ENCODE results near the gene PUSL1. TPM values are rescaled to one million over a fixed set of nuclear protein-coding genes. Genes with fewer than 3 reads are reported as not detected.

PUSL1 gene
- total and polyA plus RNA-seq, 2 of the 4 experiments (the other 2 are of a cell fraction), result 10.9 to 33.0 TPM

- in situ Hi-C loops (cut with MboI; ENCODE audit: low sequenced_read_pairs) (no loop called here), dilution Hi-C loops (cut with HindIII; ENCODE audit: low sequenced_read_pairs, unreplicated experiment) (no loop called here), intact Hi-C loops (cut with micrococcal nuclease) (no loop called here)
- peaks cover 0 to 59% of the 10 kb centered on the region in 2 experiments for H3K79me1 ChIP-seq (ENCODE audit: low read depth in 1 of 2, low read length in 2 of 2)
- H4K91ac ChIP-seq (ENCODE audit: insufficient read depth, low read depth, low read length), result peak overlapping the region; percentile 75; the same call in 1 of the 2 replicates
- peak overlapping the region; percentile 82 for H2AK5ac ChIP-seq (ENCODE audit: low read depth, low read length)
- H2BK20ac ChIP-seq (ENCODE audit: low read depth, low read length), result no peak overlapping the region
- H3K27me3 ChIP-seq (ENCODE audit: control insufficient read depth, insufficient read depth, low read length), result no peaks in the 10 kb centered on the region
- ChIA-PET CTCF (no interaction called here), POLR2A (ENCODE audit: unreplicated experiment) (no interaction called here)
- H3K9me1 ChIP-seq (ENCODE audit: insufficient read depth, low read length), result peaks cover 2% of the 10 kb centered on the region
- H2BK5ac ChIP-seq (ENCODE audit: low read depth, low read length, poor library complexity, severe bottlenecking), result peak overlapping the region; percentile 69
- TF ChIP-seq RCOR1 (IDR thresholded peaks at IDR 0.05; ENCODE audit: insufficient replicate concordance, low read length) (no peak), POLR2A (IDR thresholded peaks at IDR 0.05; ENCODE audit: low read depth, low read length) (no peak), MXI1 (IDR thresholded peaks at IDR 0.05; ENCODE audit: borderline replicate concordance, low read depth, low read length) (no peak), CEBPB (IDR thresholded peaks at IDR 0.05; ENCODE audit: low read depth, low read length) (no peak), BHLHE40 (IDR thresholded peaks at IDR 0.05; ENCODE audit: low read depth, low read length) (no peak), MAFK (IDR thresholded peaks at IDR 0.05; ENCODE audit: low read depth, low read length) (no peak), FOS (IDR thresholded peaks at IDR 0.05; ENCODE audit: low read depth, low read length) (no peak), NFE2L2 (IDR thresholded peaks at IDR 0.05; ENCODE audit: low read depth, low read length) (no peak), CTCF (conservative IDR thresholded peaks at IDR 0.05; ENCODE audit: low read depth, low read length) (no peak), MAZ (IDR thresholded peaks at IDR 0.05; ENCODE audit: borderline replicate concordance, low read depth, low read length) (no peak), ELK1 (IDR thresholded peaks at IDR 0.05; ENCODE audit: borderline replicate concordance, low read depth, low read length) (no peak)
- no peak overlapping the region for H2BK120ac ChIP-seq (ENCODE audit: low read depth, low read length)
- peak overlapping the region; percentile 96 for H2AK9ac ChIP-seq (replicated peaks; ENCODE audit: low read depth, low read length, poor library complexity)
- H3K4me2 ChIP-seq (ENCODE audit: low read depth, low read length), result peak overlapping the region; percentile 55; the same call in 1 of the 2 replicates
- no peak overlapping the region for H2BK15ac ChIP-seq (ENCODE audit: low read depth, low read length)
- H3K14ac ChIP-seq (replicated peaks; ENCODE audit: low read depth, low read length), result peak overlapping the region; percentile 45; the same call in 1 of the 2 replicates
- no peak overlapping the region for H3K18ac ChIP-seq (ENCODE audit: low read depth, low read length)
- peaks cover 20% of the 10 kb centered on the region for H3K36me3 ChIP-seq (ENCODE audit: control insufficient read depth, insufficient read depth, low read length)
- peaks cover 53% of the 10 kb centered on the region for H4K20me1 ChIP-seq (ENCODE audit: insufficient read depth, low read length)
- H3K23ac ChIP-seq (ENCODE audit: low read depth, low read length), result peak overlapping the region; percentile 51; the same call in 1 of the 2 replicates
- peaks cover 9% of the 10 kb centered on the region; the same call in 1 of the 2 replicates for H3K4me1 ChIP-seq (ENCODE audit: control insufficient read depth, insufficient read depth, low read length)
- 0% methylated on average over 18 of the region's 41 CpGs; no CpG with 5 or more reads in 1 of the 2 experiments for WGBS, 2 experiments (ENCODE audit: extremely low coverage in 2 of 2, insufficient read length in 1 of 2)
- H3K4ac ChIP-seq (ENCODE audit: low read depth, low read length), result peak overlapping the region; percentile 70
- H3K9ac ChIP-seq (ENCODE audit: low read depth, low read length), result peak overlapping the region; percentile 90
- BruUV-seq (replicated peaks), result no TSS peak
- ATAC-seq (ENCODE audit: low read depth) (peak; percentile 43; the same call in 1 of the 2 replicates), DNase-seq (no peak)
- H3K4me3 ChIP-seq (ENCODE audit: insufficient read depth, low read depth, low read length), result peak overlapping the region; percentile 99
- no peaks in the 10 kb centered on the region for H3K9me3 ChIP-seq (ENCODE audit: control insufficient read depth, insufficient read depth, low read length)
- H4K8ac ChIP-seq (ENCODE audit: low read depth in 2 of 2, low read length in 2 of 2), result peak overlapping the region; percentile 74 to 88; a peak in 3 of 4 replicates
- peak overlapping the region; percentile 42; the same call in 1 of the 2 replicates for H4K5ac ChIP-seq (ENCODE audit: low read depth, low read length)
- peak overlapping the region; percentile 75 for H3K27ac ChIP-seq (ENCODE audit: insufficient read depth, low read length)
- no peak overlapping the region for H3K56ac ChIP-seq (ENCODE audit: extremely low read depth, insufficient read depth, low read length)
- peak overlapping the region; percentile 96 for H2AFZ ChIP-seq (replicated peaks; ENCODE audit: low read length, poor library complexity)
Measured at GRCh38 chr1:1324084-1324523, 15.7 kb downstream of the PUSL1 start.
